ENCODE results near the gene FBXW7.

The FBXW7 gene

DNA sequence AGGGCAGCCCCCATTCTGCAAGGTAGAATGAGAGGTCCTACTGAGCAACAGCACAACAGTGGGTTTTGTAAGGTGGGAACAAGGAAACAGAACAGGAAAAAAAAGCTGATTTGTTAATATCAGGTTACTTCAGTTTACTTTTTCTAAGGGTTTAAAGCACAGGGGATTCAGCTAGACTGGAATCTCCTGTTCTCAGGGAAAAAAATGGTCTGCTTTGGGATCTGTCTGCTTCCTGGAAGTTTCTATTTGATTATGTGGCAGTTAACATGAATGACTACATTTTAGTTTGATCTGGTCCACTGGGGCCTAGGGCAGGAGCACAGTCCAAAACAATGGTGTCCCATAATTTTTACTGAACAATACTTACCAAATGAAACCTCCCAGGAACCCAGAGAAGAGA, 104.6 kb downstream of the FBXW7 start:
- no peak overlapping the region for H3K4me3 ChIP-seq (ENCODE audit: low read length, poor library complexity, severe bottlenecking)
- H3K79me2 ChIP-seq (ENCODE audit: insufficient read depth, low read length), result peaks cover 35% of the 10 kb centered on the region
- H4K20me1 ChIP-seq (ENCODE audit: insufficient read depth, low read length, poor library complexity, severe bottlenecking), result no peaks in the 10 kb centered on the region
- H3K9me3 ChIP-seq (ENCODE audit: insufficient read depth, low read depth, low read length), result no peaks in the 10 kb centered on the region
- no peaks in the 10 kb centered on the region for H3K27me3 ChIP-seq (ENCODE audit: insufficient read depth, low read length, poor library complexity, severe bottlenecking)
- H3K9ac ChIP-seq (ENCODE audit: low read depth, low read length, poor library complexity, severe bottlenecking), result no peak overlapping the region
- H2AFZ ChIP-seq (ENCODE audit: low read length), result no peak overlapping the region
- TF ChIP-seq CTCF (conservative IDR thresholded peaks at IDR 0.05; ENCODE audit: low read length) (no peak), EZH2phosphoT487 (IDR thresholded peaks at IDR 0.05; ENCODE audit: borderline replicate concordance) (no peak)
- peaks cover 5% of the 10 kb centered on the region; the same call in 1 of the 2 replicates for H3K36me3 ChIP-seq (ENCODE audit: insufficient read depth, low read length)
- H3F3A ChIP-seq (ENCODE audit: low read depth), result no peaks in the 10 kb centered on the region
- H3K4me2 ChIP-seq (ENCODE audit: low read depth, low read length, poor library complexity, severe bottlenecking), result no peak overlapping the region
- H3K9me2 ChIP-seq (replicated peaks; ENCODE audit: low read depth, low read length), result no peaks in the 10 kb centered on the region
- H3K4me1 ChIP-seq (ENCODE audit: insufficient read depth, low read length, poor library complexity, severe bottlenecking), result peaks cover 11% of the 10 kb centered on the region

- TF ChIP-seq EZH2phosphoT487 (IDR thresholded peaks at IDR 0.05; ENCODE audit: borderline replicate concordance) (no peak), CTCF (conservative IDR thresholded peaks at IDR 0.05; ENCODE audit: low read length) (no peak)
- Histone ChIP-seq H3K9me3 (ENCODE audit: insufficient read depth, low read depth, low read length) (no peaks in the 10 kb centered on the region), H3F3A (ENCODE audit: low read depth) (no peaks in the 10 kb centered on the region), H3K4me1 (ENCODE audit: insufficient read depth, low read length, poor library complexity, severe bottlenecking) (peaks cover 11% of the 10 kb centered on the region), H3K79me2 (ENCODE audit: insufficient read depth, low read length) (peaks cover 30% of the 10 kb centered on the region), H2AFZ (ENCODE audit: low read length) (no peak overlapping the region), H3K4me2 (ENCODE audit: low read depth, low read length, poor library complexity, severe bottlenecking) (no peak overlapping the region), H3K4me3 (ENCODE audit: low read length, poor library complexity, severe bottlenecking) (no peak overlapping the region), H3K36me3 (ENCODE audit: insufficient read depth, low read length) (peaks cover 5% of the 10 kb centered on the region; the same call in 1 of the 2 replicates), H3K9me2 (replicated peaks; ENCODE audit: low read depth, low read length) (no peaks in the 10 kb centered on the region), H3K27me3 (ENCODE audit: insufficient read depth, low read length, poor library complexity, severe bottlenecking) (no peaks in the 10 kb centered on the region), H3K9ac (ENCODE audit: low read depth, low read length, poor library complexity, severe bottlenecking) (no peak overlapping the region), H4K20me1 (ENCODE audit: insufficient read depth, low read length, poor library complexity, severe bottlenecking) (no peaks in the 10 kb centered on the region)
These were observed 105.4 kb downstream of the FBXW7 start for GRCh38 chr4:152430507-152430906.

DNA sequence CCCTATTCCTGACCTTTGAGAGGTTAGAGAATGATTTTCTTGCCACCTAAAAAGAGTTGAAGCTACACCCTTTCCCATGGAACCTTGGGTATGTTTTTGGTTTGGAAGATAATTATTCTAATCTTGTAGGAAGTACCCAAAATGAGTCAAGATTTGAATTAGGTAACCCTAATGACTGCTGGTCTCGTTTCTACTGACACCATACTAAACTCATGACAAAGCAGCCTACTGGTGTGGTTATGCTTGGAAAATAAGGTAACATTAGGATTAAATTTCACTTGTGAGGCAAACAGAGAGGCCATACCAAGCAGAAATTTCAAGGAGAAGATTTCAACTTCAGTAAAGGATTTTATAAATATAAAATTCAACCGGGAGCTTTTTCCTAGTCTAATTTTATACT, 107.9 kb downstream of the FBXW7 start:
- TF ChIP-seq EZH2phosphoT487 (IDR thresholded peaks at IDR 0.05; ENCODE audit: borderline replicate concordance) (no peak), CTCF (conservative IDR thresholded peaks at IDR 0.05; ENCODE audit: low read length) (no peak)
- no peaks in the 10 kb centered on the region for H3K4me1 ChIP-seq (ENCODE audit: insufficient read depth, low read length, poor library complexity, severe bottlenecking)
- no peaks in the 10 kb centered on the region for H3K9me3 ChIP-seq (ENCODE audit: insufficient read depth, low read depth, low read length)
- H3K9ac ChIP-seq (ENCODE audit: low read depth, low read length, poor library complexity, severe bottlenecking), result no peak overlapping the region
- no peaks in the 10 kb centered on the region for H3F3A ChIP-seq (ENCODE audit: low read depth)
- no peak overlapping the region for H3K4me2 ChIP-seq (ENCODE audit: low read depth, low read length, poor library complexity, severe bottlenecking)
- no peaks in the 10 kb centered on the region for H3K27me3 ChIP-seq (ENCODE audit: insufficient read depth, low read length, poor library complexity, severe bottlenecking)
- peaks cover 5% of the 10 kb centered on the region; the same call in 1 of the 2 replicates for H3K36me3 ChIP-seq (ENCODE audit: insufficient read depth, low read length)
- H2AFZ ChIP-seq (ENCODE audit: low read length), result no peak overlapping the region
- H4K20me1 ChIP-seq (ENCODE audit: insufficient read depth, low read length, poor library complexity, severe bottlenecking), result no peaks in the 10 kb centered on the region
- peaks cover 20% of the 10 kb centered on the region for H3K79me2 ChIP-seq (ENCODE audit: insufficient read depth, low read length)
- H3K4me3 ChIP-seq (ENCODE audit: low read length, poor library complexity, severe bottlenecking), result no peak overlapping the region
- H3K9me2 ChIP-seq (replicated peaks; ENCODE audit: low read depth, low read length), result no peaks in the 10 kb centered on the region

Data from Loucy (cell line).